Mucosa of rectum (tissue), 2 donors: ENCODE measurements around the gene ZNF438.

ENCODE experiments used
- H3K27ac ChIP-seq, 2 donors: one replicate each; pipeline ENCODE4 v1.7.0; 2013; ENCODE audit warnings: inconsistent platforms in 2 of 2, low read depth in 2 of 2, low read length in 2 of 2
- H3K27me3 ChIP-seq, 2 donors: one replicate each; pipeline ENCODE4 v1.7.0; 2013; ENCODE audit warnings: low read length in 2 of 2; ENCODE audit not compliant: control insufficient read depth in 2 of 2, insufficient read depth in 2 of 2
- H3K36me3 ChIP-seq, 2 donors: one replicate each; pipeline ENCODE4 v1.7.0; 2013; ENCODE audit warnings: low read length in 2 of 2; ENCODE audit not compliant: control insufficient read depth in 2 of 2, insufficient read depth in 2 of 2
- H3K4me1 ChIP-seq, 2 donors: one replicate each; pipeline ENCODE4 v1.7.0; 2013; ENCODE audit warnings: low read length in 2 of 2, mild to moderate bottlenecking in 1 of 2; ENCODE audit not compliant: control insufficient read depth in 2 of 2, insufficient read depth in 2 of 2
- H3K4me3 ChIP-seq, 2 donors: one replicate each; pipeline ENCODE4 v1.7.0; 2013; ENCODE audit warnings: low read length in 2 of 2
- H3K9ac ChIP-seq, 2 donors: one replicate each; pipeline ENCODE4 v1.7.0; 2013; ENCODE audit warnings: low read length in 2 of 2, low read depth in 1 of 2, mild to moderate bottlenecking in 1 of 2
- H3K9me3 ChIP-seq, 2 donors: one replicate each; pipeline ENCODE4 v1.7.0; 2013; ENCODE audit warnings: low read length in 2 of 2; ENCODE audit not compliant: control insufficient read depth in 2 of 2
- donor health status: healthy.
- donor health status: Normal muscosa, but diverticular disease.

ZNF438 gene

GRCh38 chr10:30825495-30825894 lies 206.2 kb downstream of the ZNF438 start:
- Histone ChIP-seq H3K9me3 (no peaks in the 10 kb centered on the region), H3K27ac (no peak overlapping the region), H3K4me1 (no peaks in the 10 kb centered on the region), H3K36me3 (no peaks in the 10 kb centered on the region), H3K9ac (no peak overlapping the region), H3K27me3 (no peaks in the 10 kb centered on the region), H3K4me3 (no peak overlapping the region)

- Histone ChIP-seq H3K9ac (no peak overlapping the region), H3K27ac (no peak overlapping the region), H3K9me3 (no peaks in the 10 kb centered on the region), H3K4me3 (no peak overlapping the region), H3K36me3 (no peaks in the 10 kb centered on the region), H3K4me1 (no peaks in the 10 kb centered on the region), H3K27me3 (no peaks in the 10 kb centered on the region)
Observed at GRCh38 chr10:30825022-30825421, 206.6 kb downstream of the ZNF438 start.

GRCh38 chr10:30823651-30824050 lies 208.0 kb downstream of the ZNF438 start:
- Histone ChIP-seq H3K27ac (no peak overlapping the region), H3K27me3 (no peaks in the 10 kb centered on the region), H3K36me3 (no peaks in the 10 kb centered on the region), H3K4me1 (no peaks in the 10 kb centered on the region), H3K9ac (no peak overlapping the region), H3K9me3 (no peaks in the 10 kb centered on the region), H3K4me3 (no peak overlapping the region)

GRCh38 chr10:30822693-30823465 lies 208.8 kb downstream of the ZNF438 start:
- Histone ChIP-seq H3K36me3 (no peaks in the 10 kb centered on the region), H3K4me3 (no peak overlapping the region), H3K27me3 (no peaks in the 10 kb centered on the region), H3K27ac (no peak overlapping the region), H3K4me1 (no peaks in the 10 kb centered on the region), H3K9me3 (no peaks in the 10 kb centered on the region), H3K9ac (no peak overlapping the region)

DNA sequence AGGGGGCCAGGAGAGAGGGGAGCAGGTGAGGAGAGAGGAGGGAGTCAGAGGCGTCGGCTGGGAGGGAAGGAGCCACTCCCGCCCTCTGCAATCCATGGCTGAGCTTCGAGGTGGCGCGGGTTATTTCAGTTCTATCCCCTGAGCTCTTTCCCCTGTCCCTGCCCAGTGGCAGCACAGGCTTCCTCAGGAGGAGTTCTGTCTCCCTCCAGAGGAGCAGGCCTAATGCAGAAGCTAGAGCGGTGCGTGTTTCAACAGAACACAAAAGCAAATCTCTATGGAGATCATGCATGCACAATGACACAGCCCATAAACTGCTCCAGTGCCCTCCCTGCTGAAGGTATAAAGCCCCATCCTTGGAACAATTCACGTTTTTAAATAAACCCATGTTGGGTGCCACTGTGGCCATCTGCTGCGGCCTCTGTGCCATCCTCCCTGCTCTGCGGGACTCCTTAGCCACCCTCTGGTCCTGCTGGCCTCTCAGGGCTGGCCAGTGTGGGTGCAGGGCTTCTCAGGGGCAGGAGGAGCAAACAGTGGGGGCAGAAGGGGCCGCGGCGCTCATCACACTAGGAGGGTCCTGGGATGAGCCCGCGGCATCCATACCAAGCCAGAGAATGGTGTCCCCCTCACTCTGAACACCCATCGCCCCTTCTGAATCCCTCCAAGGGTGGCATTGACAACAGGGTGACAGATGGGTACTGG lies 209.5 kb downstream of the ZNF438 start:
- Histone ChIP-seq H3K27me3 (no peaks in the 10 kb centered on the region), H3K4me1 (no peaks in the 10 kb centered on the region), H3K27ac (no peak overlapping the region)

DNA sequence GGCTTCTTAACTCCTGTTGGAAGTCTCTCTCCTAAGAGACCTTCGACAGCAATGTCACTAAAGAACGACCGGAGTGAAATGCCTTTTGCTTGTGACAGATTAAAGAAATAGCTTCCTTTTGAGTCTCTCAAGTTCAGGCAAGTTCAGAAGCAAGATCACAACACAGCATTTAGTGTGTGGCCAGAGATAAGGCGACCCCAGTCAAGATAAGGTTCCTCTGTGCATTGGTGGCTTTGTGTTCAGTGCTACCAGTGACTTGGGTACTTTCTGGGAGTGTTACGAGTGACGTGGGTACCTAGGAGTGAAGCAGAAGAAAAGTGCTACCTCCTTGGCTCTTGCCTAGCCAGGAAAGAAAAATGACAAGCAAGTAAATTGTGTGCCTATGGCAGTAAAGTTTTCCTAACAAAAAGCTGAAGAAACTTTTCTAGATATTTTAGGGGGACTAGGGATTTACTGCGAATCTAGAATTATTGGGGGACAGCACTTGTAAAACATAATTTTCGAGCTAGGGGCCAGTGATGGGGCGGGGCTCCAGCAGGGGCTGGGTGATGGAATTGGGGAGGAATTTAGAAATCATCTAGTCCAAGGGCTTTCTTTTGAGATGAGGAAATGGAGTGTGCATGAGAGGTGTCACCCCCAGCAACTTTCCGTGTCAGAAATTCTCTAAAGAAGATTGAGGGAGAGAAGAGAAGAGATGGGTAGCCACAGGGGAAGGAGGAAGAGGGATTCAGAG lies 210.2 kb downstream of the ZNF438 start:
- no peaks in the 10 kb centered on the region for H3K9me3 ChIP-seq
- H3K4me3 ChIP-seq: no peak overlapping the region
- H3K36me3 ChIP-seq: no peaks in the 10 kb centered on the region
- no peak overlapping the region for H3K9ac ChIP-seq
- no peaks in the 10 kb centered on the region for H3K27me3 ChIP-seq
- no peak overlapping the region for H3K27ac ChIP-seq
- H3K4me1 ChIP-seq: no peaks in the 10 kb centered on the region

More for the DNA sequence above, 209.5 kb downstream of the ZNF438 start:
- Histone ChIP-seq H3K9me3 (no peaks in the 10 kb centered on the region), H3K9ac (no peak overlapping the region), H3K36me3 (no peaks in the 10 kb centered on the region), H3K4me3 (no peak overlapping the region)

DNA sequence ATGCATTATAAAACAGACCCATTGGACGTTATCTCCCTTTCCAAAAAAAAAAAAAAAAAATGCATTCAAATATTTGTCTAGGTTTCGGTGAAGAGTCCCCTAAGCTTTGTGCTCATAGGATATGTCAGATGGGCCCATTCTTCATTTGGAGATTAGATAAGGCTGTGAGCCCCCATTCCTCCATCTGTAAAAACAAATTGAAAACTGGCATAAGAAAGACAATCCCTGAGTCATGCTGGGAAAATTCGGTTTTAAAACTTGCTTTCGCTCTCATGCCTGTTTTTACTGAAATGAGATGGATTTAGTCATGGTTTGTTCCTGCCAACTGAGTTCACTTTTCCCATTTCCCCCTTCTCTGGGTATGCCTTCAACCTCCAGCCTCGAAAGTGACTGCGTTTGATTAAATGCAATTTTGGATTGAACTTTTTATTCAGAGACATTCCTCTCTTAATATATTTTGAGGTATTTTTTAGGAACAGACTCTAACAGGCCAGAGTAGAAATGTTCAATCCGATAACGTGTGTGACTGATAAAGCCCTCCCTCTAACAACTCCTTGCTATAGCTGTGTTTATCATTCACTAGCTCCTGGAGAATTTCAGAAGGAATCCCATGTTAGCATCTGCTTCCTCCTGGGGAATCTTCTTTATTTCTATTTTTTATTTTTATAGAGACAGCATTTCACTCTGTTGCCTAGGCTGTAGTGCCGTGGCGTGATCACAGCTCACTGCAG lies 211.2 kb downstream of the ZNF438 start:
- no peaks in the 10 kb centered on the region for H3K4me1 ChIP-seq
- H3K9ac ChIP-seq: no peak overlapping the region
- H3K4me3 ChIP-seq: no peak overlapping the region
- H3K27ac ChIP-seq: peak overlapping the region in 1 of 2 donors; percentile 25
- no peaks in the 10 kb centered on the region for H3K36me3 ChIP-seq
- no peaks in the 10 kb centered on the region for H3K9me3 ChIP-seq
- no peaks in the 10 kb centered on the region for H3K27me3 ChIP-seq

DNA sequence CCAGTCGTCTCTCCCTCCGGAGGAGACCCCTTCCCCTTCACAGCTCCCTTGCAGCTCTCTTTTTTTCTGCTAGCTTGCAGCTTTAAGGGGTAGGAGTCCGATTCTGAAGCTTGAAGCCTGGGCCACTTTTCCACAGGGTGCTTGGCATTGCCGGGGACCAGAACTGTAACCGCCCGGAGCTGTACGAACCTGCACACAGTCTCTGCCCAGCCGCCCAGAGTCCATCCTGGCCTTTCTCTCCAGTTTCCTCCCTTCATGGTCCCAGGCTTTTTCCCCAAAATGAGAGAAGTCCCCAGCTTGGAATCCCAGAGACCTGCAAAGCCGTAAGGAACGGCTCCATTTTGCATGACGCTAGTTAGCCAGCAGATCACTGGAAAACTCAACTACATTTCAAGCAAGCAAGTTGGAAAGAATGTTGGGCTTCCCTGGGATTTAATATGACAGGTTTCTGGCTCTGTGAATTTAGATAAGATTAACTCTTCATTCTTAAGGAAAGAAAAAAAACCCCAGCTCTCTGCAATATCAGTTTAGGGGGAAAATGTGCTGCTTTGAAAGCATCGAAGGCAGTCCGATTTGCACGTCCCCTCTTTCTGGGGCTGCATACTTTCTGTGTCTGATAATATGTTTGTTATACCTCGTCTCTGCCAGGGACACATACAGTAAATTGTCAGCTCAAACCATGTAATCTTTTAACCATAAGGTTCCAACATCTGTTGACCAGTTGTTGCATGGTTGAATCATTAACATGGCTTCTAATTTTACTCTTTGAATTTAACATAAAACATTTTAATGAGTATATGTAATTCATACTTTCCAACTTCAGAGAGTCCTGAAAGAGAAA lies 212.1 kb downstream of the ZNF438 start:
- Histone ChIP-seq H3K4me3 (no peak overlapping the region), H3K27ac (peak overlapping the region in 1 of 2 donors; percentile 46), H3K9me3 (no peaks in the 10 kb centered on the region), H3K9ac (no peak overlapping the region), H3K27me3 (no peaks in the 10 kb centered on the region), H3K4me1 (no peaks in the 10 kb centered on the region), H3K36me3 (no peaks in the 10 kb centered on the region)

- no peaks in the 10 kb centered on the region for H3K27me3 ChIP-seq
- H3K4me3 ChIP-seq: no peak overlapping the region
- no peaks in the 10 kb centered on the region for H3K9me3 ChIP-seq
- no peaks in the 10 kb centered on the region for H3K4me1 ChIP-seq
- no peak overlapping the region for H3K9ac ChIP-seq
- no peaks in the 10 kb centered on the region for H3K36me3 ChIP-seq
- H3K27ac ChIP-seq: no peak overlapping the region
Observed at GRCh38 chr10:30818854-30819253, 212.8 kb downstream of the ZNF438 start.
